Embryonic facial prominence (tissue), 1 donor: ENCODE measurements around the gene S100A1.
"Not testable (repeated sequence)": the region's sequence is repeated elsewhere in the genome, so short reads cannot be mapped to it uniquely, and the experiment has no call there.

Source experiments
- DNase-seq: peaks from one replicate; pipeline ENCODE4 v3.0.0-alpha.2; 2016; ENCODE audit errors: extremely low spot score

The S100A1 gene

GRCh38 chr1:153630384-153630783, 2.1 kb downstream of the S100A1 start:
- no peak for DNase-seq

GRCh38 chr1:153631047-153632022, 3.1 kb downstream of the S100A1 start:
- no peak for DNase-seq

- DNase-seq: no peak
These were observed 5.0 kb downstream of the S100A1 start for GRCh38 chr1:153633161-153633753.

- peak; percentile 93 for DNase-seq
These were observed 5.8 kb downstream of the S100A1 start, which contains the start of gene CHTOP for GRCh38 chr1:153633754-153634665. CHTOP (plus strand) TSS chr1:153634066; CDS start chr1:153636589, 2,523 bp downstream.

GRCh38 chr1:153635872-153636271, 7.6 kb downstream of the S100A1 start:
- DNase-seq: no peak

GRCh38 chr1:153636312-153636711, 8.1 kb downstream of the S100A1 start:
- DNase-seq: no peak

- no peak for DNase-seq
These were observed 10.0 kb downstream of the S100A1 start for GRCh38 chr1:153638261-153638660.

GRCh38 chr1:153639280-153639679, 11.0 kb downstream of the S100A1 start:
- DNase-seq: no peak

GRCh38 chr1:153640213-153640612, 12.0 kb downstream of the S100A1 start:
- DNase-seq: not testable (repeated sequence)

GRCh38 chr1:153640861-153641260, 12.6 kb downstream of the S100A1 start:
- no peak for DNase-seq

- DNase-seq: no peak
These were observed 13.9 kb downstream of the S100A1 start for GRCh38 chr1:153642161-153642560.

GRCh38 chr1:153643100-153643499, 14.9 kb downstream of the S100A1 start:
- DNase-seq: no peak

GRCh38 chr1:153643816-153644215, 15.6 kb downstream of the S100A1 start:
- DNase-seq: no peak

GRCh38 chr1:153646672-153647345, 18.6 kb downstream of the S100A1 start:
- DNase-seq: no peak

GRCh38 chr1:153647346-153647714, 19.1 kb downstream of the S100A1 start:
- no peak for DNase-seq

GRCh38 chr1:153648000-153648643, 19.9 kb downstream of the S100A1 start:
- no peak for DNase-seq

- DNase-seq: no peak
These were observed 21.1 kb downstream of the S100A1 start for GRCh38 chr1:153649137-153649862.

GRCh38 chr1:153649863-153650235, 21.6 kb downstream of the S100A1 start:
- no peak for DNase-seq

GRCh38 chr1:153651771-153652170, 23.5 kb downstream of the S100A1 start:
- DNase-seq: no peak

GRCh38 chr1:153652805-153653500, 24.7 kb downstream of the S100A1 start:
- DNase-seq: no peak
